Measurements from ENCODE around the gene UQCRC2. TPM values are rescaled to one million over a fixed set of nuclear protein-coding genes. Genes with fewer than 3 reads are reported as not detected.

Gene UQCRC2
- total RNA-seq, 1 experiment from 2014 or later, result 299 TPM

DNA sequence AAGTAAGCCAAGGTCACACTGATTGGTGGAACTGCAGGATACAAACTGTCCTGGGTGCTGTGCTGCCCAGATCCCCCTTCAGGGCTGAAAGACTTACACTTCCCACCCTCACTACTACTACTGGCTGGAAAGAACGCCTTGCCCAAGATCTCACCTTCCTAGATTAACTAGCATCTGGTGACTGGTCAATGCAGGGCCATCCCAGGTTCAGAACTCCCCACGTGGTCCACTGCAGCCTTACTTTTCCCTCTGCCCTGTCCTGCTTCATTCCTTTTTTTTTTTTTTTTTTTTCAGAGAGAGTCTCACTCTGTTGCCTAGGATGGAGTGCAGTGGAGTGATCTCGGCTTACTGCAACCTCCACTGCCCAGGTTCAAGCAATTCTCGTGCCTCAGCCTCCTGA, 50.0 kb downstream of the UQCRC2 start:
- H2AFZ ChIP-seq, result no peak overlapping the region
- BruUV-seq (replicated peaks), result no TSS peak
- TF ChIP-seq EZH2 (IDR thresholded peaks at IDR 0.05; ENCODE audit: low read depth), result no peak
- TF ChIP-seq, protein P1, sequence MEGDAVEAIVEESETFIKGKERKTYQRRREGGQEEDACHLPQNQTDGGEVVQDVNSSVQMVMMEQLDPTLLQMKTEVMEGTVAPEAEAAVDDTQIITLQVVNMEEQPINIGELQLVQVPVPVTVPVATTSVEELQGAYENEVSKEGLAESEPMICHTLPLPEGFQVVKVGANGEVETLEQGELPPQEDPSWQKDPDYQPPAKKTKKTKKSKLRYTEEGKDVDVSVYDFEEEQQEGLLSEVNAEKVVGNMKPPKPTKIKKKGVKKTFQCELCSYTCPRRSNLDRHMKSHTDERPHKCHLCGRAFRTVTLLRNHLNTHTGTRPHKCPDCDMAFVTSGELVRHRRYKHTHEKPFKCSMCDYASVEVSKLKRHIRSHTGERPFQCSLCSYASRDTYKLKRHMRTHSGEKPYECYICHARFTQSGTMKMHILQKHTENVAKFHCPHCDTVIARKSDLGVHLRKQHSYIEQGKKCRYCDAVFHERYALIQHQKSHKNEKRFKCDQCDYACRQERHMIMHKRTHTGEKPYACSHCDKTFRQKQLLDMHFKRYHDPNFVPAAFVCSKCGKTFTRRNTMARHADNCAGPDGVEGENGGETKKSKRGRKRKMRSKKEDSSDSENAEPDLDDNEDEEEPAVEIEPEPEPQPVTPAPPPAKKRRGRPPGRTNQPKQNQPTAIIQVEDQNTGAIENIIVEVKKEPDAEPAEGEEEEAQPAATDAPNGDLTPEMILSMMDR (conservative IDR thresholded peaks at IDR 0.05), result no peak
- H3K9me3 ChIP-seq (ENCODE audit: insufficient read depth, low read depth), result no peaks in the 10 kb centered on the region
- H3K79me2 ChIP-seq (ENCODE audit: low read depth), result peaks cover 10% of the 10 kb centered on the region
- intact Hi-C loops (cut with micrococcal nuclease; ENCODE audit: unreplicated experiment), result no loop called here
- no peaks in the 10 kb centered on the region for H3K36me3 ChIP-seq (ENCODE audit: low read depth)
- no peaks in the 10 kb centered on the region for H3K9me2 ChIP-seq (ENCODE audit: insufficient read depth)
- peaks cover 17% of the 10 kb centered on the region; the same call in 1 of the 2 replicates for H3F3A ChIP-seq (ENCODE audit: insufficient read depth, low read depth)
- H3K4me1 ChIP-seq (replicated peaks; ENCODE audit: insufficient read depth), result peaks cover 28% of the 10 kb centered on the region
- ChIA-PET POLR2A (ENCODE audit: unreplicated experiment) (no interaction called here), CTCF (interaction anchor here (2.1 kb wide), 1 partner anchor 75 kb away, joined by 32 read pairs; no protein-coding TSS in a partner anchor)
- no peak for DNase-seq
- no peak overlapping the region for H3K4me3 ChIP-seq
- H3K27me3 ChIP-seq (ENCODE audit: insufficient read depth, low read depth), result no peaks in the 10 kb centered on the region
- no peak overlapping the region for H3K4me2 ChIP-seq
- no peaks in the 10 kb centered on the region for H4K20me1 ChIP-seq (ENCODE audit: insufficient read depth)
- no peak overlapping the region for H3K27ac ChIP-seq

DNA sequence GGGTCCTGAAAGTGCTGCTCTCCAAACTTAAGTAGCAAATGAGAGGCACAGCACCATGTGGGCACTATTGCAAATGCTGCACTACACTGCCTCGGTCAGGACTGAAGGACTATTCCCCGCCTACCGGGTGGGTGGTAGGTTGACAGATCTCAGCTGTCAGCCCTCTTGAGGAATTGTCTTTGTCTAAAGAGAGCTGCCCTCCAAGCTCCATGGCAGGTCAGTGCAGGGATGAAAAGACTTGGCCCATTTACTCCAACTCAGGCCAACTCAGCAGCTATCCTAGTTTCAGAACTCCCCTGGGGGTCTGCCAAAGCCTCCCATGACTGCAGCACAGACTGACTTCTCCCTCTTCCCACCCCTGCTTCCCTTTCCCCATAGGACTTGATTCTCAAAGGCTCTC, 51.2 kb downstream of the UQCRC2 start:
- H3K9me2 ChIP-seq (ENCODE audit: insufficient read depth), result no peaks in the 10 kb centered on the region
- no peak overlapping the region for H2AFZ ChIP-seq
- H3K4me1 ChIP-seq (replicated peaks; ENCODE audit: insufficient read depth), result peaks cover 32% of the 10 kb centered on the region
- intact Hi-C loops (cut with micrococcal nuclease; ENCODE audit: unreplicated experiment), result no loop called here
- H3K27ac ChIP-seq, result no peak overlapping the region
- no peaks in the 10 kb centered on the region for H4K20me1 ChIP-seq (ENCODE audit: insufficient read depth)
- ChIA-PET POLR2A (ENCODE audit: unreplicated experiment) (no interaction called here), CTCF (interaction anchor here (0.8 kb wide), 1 partner anchor 184 kb away, joined by 3 read pairs; no protein-coding TSS in a partner anchor)
- H3K4me3 ChIP-seq, result no peak overlapping the region
- TF ChIP-seq, protein P1 (conservative IDR thresholded peaks at IDR 0.05), result no peak
- no peak for TF ChIP-seq EZH2 (IDR thresholded peaks at IDR 0.05; ENCODE audit: low read depth)
- peaks cover 17% of the 10 kb centered on the region; the same call in 1 of the 2 replicates for H3F3A ChIP-seq (ENCODE audit: insufficient read depth, low read depth)
- DNase-seq, result no peak
- H3K27me3 ChIP-seq (ENCODE audit: insufficient read depth, low read depth), result no peaks in the 10 kb centered on the region
- no TSS peak for BruUV-seq (replicated peaks)
- H3K36me3 ChIP-seq (ENCODE audit: low read depth), result no peaks in the 10 kb centered on the region
- no peak overlapping the region for H3K4me2 ChIP-seq
- H3K9me3 ChIP-seq (ENCODE audit: insufficient read depth, low read depth), result no peaks in the 10 kb centered on the region
- peaks cover 22% of the 10 kb centered on the region for H3K79me2 ChIP-seq (ENCODE audit: low read depth)

DNA sequence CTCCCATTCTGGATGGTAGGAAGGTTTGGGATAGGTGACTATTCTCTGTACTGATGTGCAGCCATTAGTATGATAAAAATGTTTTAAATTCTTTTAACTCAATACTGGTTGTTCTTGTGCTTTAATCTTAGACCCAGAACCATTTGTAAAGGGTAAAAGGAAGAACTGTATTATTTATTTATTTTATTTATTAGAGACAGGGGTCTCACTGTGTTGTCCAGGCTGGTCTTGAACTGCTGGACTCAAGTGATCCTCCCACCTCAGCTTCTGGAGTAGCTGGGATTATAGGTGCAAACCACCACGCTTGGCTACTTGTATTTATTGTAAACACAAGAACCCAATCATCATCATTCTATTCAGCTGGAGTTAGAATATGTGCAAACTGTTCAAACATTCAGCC, 52.6 kb downstream of the UQCRC2 start:
- Histone ChIP-seq H3K27ac (no peak overlapping the region), H3K4me1 (replicated peaks; ENCODE audit: insufficient read depth) (peaks cover 42% of the 10 kb centered on the region), H3F3A (ENCODE audit: insufficient read depth, low read depth) (peaks cover 17% of the 10 kb centered on the region; the same call in 1 of the 2 replicates), H3K4me3 (no peak overlapping the region), H4K20me1 (ENCODE audit: insufficient read depth) (no peaks in the 10 kb centered on the region), H3K36me3 (ENCODE audit: low read depth) (no peaks in the 10 kb centered on the region), H3K9me2 (ENCODE audit: insufficient read depth) (no peaks in the 10 kb centered on the region), H3K79me2 (ENCODE audit: low read depth) (peaks cover 35% of the 10 kb centered on the region), H3K9me3 (ENCODE audit: insufficient read depth, low read depth) (no peaks in the 10 kb centered on the region), H2AFZ (no peak overlapping the region), H3K4me2 (no peak overlapping the region), H3K27me3 (ENCODE audit: insufficient read depth, low read depth) (no peaks in the 10 kb centered on the region)
- TF ChIP-seq, protein P1 (conservative IDR thresholded peaks at IDR 0.05), result no peak
- TF ChIP-seq EZH2 (IDR thresholded peaks at IDR 0.05; ENCODE audit: low read depth), result no peak
- ChIA-PET POLR2A (ENCODE audit: unreplicated experiment) (interaction anchor here (0.7 kb wide), 1 partner anchor 85 kb away, joined by 3 read pairs; no protein-coding TSS in a partner anchor), CTCF (no interaction called here)
- intact Hi-C loops (cut with micrococcal nuclease; ENCODE audit: unreplicated experiment), result no loop called here
- BruUV-seq (replicated peaks), result no TSS peak
- DNase-seq, result no peak

Measured in PC-9 (cell line).